IPS DF 6.9 (cell line): Measurements from ENCODE around the gene SOWAHC.
"Not testable (repeated sequence)": the region's sequence is repeated elsewhere in the genome, so short reads cannot be mapped to it uniquely, and the experiment has no call there.

Experiments
- DNase-seq: peaks from one replicate; pipeline ENCODE4 v3.0.0-alpha.2; 2013; ENCODE audit warnings: low read depth, low spot score
- H3K27ac ChIP-seq: one replicate; pipeline ENCODE4 v1.5.1; 2013; ENCODE audit warnings: low read length, control low read depth
- H3K27me3 ChIP-seq: 2 replicates; pipeline ENCODE4 v1.6.1; 2013; ENCODE audit warnings: mild to moderate bottlenecking, low read length; ENCODE audit not compliant: control insufficient read depth, insufficient read depth
- H3K36me3 ChIP-seq: 2 replicates; pipeline ENCODE4 v1.6.1; 2013; ENCODE audit warnings: low read length; ENCODE audit not compliant: control insufficient read depth, insufficient read depth
- H3K4me1 ChIP-seq: 2 replicates; pipeline ENCODE4 v1.6.1; 2013; ENCODE audit warnings: low read length; ENCODE audit not compliant: control insufficient read depth, insufficient read depth
- H3K4me3 ChIP-seq: 2 replicates; pipeline ENCODE4 v1.5.1; 2013; ENCODE audit warnings: mild to moderate bottlenecking, low read length
- H3K9me3 ChIP-seq: 2 replicates; pipeline ENCODE4 v1.6.1; 2013; ENCODE audit warnings: low read length, inconsistent platforms; ENCODE audit not compliant: control insufficient read depth, insufficient read depth
- WGBS: extraction: QIAGEN DNeasy Blood & Tissue Kit; methylation state at CpG from one replicate; pipeline ENCODE4 v1.1.7; 2013; ENCODE audit warnings: mixed read lengths, missing lambda C conversion rate; ENCODE audit not compliant: insufficient read length, insufficient coverage; 5-methylcytosine and 5-hydroxymethylcytosine counted together

Gene SOWAHC, protein sequence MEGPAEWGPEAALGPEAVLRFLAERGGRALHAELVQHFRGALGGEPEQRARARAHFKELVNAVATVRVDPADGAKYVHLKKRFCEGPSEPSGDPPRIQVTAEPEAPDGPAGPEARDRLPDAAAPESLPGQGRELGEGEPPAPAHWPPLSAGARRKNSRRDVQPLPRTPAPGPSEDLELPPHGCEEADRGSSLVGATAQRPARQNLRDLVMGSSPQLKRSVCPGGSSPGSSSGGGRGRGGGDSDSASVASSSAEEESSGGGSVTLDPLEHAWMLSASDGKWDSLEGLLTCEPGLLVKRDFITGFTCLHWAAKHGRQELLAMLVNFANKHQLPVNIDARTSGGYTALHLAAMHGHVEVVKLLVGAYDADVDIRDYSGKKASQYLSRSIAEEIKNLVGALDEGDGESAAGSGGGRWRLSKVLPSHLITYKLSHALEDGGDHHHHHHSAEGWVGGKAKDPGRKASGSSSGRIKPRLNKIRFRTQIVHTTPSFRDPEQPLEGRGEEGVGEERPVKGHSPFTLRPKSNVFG

DNA sequence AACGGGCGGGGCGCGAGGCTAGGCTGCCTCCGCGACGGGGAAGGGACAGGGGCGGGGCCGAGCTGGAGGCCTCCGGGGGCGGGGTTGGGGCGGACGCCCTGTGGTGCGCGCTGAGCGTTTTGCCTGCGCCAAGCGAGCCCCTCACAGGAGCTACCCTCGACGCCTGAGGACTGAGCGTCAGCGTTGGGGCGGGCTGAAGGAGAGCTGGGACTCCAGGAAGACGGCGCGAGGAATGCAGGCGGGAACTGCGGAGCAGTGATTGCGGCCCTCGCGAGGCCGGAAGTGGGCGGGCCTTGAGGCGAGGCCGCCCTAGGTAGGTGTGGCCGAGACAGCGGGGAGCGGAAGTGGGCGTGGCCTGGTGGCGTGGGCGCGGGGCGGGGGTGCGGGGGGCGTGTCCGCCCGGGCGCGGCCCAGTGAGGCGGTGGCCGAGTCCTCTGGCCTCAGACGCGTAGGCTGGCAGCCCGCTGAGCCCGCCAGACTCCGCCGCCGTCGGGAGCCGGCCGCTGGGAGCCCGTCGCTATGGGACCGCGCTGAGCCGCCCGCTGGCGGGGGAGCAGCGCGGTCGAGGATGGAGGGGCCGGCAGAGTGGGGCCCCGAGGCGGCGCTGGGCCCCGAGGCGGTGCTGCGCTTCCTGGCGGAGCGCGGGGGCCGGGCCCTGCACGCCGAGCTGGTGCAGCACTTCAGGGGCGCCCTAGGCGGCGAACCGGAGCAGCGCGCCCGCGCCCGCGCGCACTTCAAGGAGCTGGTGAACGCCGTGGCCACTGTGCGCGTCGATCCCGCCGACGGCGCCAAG lies at the start of gene SOWAHC, which contains the start of gene SEPTIN10:
Gene SOWAHC, plus strand, starts transcription at position 443 of the 793 bp plus-strand sequence. Its CDS starts 126 bp downstream, at position 569.
Gene SEPTIN10, minus strand, starts transcription at position 45 of the 793 bp plus-strand sequence. CDS start 139 bp downstream, outside the sequence.
- peak; percentile 87 for DNase-seq
- Histone ChIP-seq H3K4me1 (0 out of 2 replicates have a peak, but pooled peaks cover 1% of the 10 kb centered on the region), H3K27ac (no peak within 1 kb of the TSS), H3K9me3 (no peaks in the 10 kb centered on the region), H3K36me3 (no peaks in the 10 kb centered on the region; the same call in 1 of the 2 replicates), H3K27me3 (no peaks in the 10 kb centered on the region), H3K4me3 (peak within 1 kb of the TSS; percentile 78)
- WGBS: no CpG with 5 or more reads among the region's 104 CpGs

DNA sequence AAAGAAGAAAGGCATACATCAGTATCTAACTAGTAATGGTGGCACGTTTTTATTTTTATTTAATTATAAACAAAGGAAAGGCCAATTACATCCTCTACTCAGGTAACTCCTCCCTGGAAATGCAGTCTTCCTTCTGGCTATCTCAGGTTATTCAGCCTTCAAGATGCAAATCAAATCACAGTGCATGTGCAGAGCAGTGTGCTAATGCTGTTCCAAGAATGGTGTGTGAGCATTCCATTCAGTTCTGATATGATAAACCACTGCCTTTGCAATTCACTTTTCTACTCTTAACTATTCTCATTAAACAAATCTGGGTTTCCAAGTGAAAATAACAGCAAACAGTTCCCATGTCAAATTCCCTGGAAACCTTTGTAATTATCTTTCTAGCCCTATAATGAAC lies 38.8 kb upstream of the SOWAHC start:
- Histone ChIP-seq H3K4me3 (no peak overlapping the region), H3K9me3 (no peaks in the 10 kb centered on the region), H3K27ac (no peak overlapping the region), H3K36me3 (no peaks in the 10 kb centered on the region), H3K27me3 (no peaks in the 10 kb centered on the region), H3K4me1 (no peaks in the 10 kb centered on the region)
- no peak for DNase-seq
- no CpG with 5 or more reads among the region's 1 CpG for WGBS

DNA sequence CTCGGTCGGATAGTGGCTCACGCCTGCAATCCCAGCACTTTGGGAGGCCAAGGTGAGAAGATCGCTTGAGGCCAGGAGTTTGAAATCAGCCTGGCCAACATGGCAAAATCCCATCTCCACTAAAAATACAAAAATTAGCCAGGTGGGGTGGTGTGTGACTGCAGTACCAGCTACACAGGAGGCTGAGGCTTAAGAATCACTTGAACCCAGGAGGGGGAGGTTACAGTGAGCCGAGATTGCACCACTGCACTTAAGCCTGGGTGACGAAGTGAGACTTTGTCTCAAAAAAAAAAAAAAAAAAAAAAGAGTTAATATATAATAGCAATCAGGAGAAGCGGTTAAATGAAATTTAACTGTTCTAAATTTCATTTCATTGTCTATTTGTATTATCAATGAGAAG lies 36.5 kb upstream of the SOWAHC start:
- DNase-seq, H3K36me3 ChIP-seq, H3K27ac ChIP-seq, H3K27me3 ChIP-seq, H3K4me1 ChIP-seq, H3K9me3 ChIP-seq, H3K4me3 ChIP-seq: not testable (repeated sequence)
- no CpG with 5 or more reads among the region's 7 CpGs for WGBS

DNA sequence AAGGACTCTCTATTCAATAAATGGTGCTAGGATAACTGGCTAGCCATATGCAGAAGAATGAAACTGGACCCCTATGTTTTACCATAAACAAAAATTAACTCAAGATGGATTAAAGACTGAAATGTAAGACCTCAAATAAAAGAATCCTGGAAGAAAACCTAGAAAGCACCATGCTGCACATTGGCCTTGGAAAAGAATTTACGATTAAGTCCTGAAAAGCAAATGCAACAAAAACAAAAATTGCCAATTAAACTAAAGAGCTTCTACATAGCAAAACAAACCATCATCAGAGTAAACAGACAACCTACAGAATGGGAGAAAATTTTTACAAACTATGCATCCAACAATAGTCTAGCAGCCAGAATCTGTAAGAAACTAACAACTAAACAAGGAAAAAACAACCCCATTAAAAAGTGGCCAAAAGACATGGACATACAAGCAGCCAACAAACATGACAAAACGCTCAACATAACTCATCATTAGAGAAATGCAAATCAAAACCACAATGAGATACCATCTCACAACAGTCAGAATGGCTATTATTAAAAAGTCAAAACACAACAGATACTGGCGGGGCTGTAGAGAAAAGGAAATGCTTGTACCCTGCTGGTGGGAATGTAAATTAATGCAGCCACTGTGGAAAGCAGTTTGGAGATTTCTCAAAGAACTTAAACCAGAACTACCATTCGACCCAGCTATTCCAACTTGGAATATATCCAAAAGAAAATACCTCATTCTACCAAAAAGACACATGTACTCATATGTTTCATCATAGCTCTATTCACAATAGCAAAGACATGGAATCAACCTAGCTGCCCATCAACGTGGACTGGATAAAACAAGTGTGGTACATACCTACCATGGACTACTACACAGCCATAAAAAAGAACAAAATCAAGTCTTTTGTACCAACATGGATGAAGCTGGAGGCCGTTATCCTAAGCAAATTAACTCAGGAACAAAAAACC lies 31.0 kb upstream of the SOWAHC start:
- Histone ChIP-seq H3K9me3 (no peaks in the 10 kb centered on the region), H3K4me3 (no peak overlapping the region), H3K36me3 (no peaks in the 10 kb centered on the region), H3K4me1 (no peaks in the 10 kb centered on the region), H3K27ac (no peak overlapping the region), H3K27me3 (no peaks in the 10 kb centered on the region)
- no peak for DNase-seq
- no CpG with 5 or more reads among the region's 6 CpGs for WGBS

DNA sequence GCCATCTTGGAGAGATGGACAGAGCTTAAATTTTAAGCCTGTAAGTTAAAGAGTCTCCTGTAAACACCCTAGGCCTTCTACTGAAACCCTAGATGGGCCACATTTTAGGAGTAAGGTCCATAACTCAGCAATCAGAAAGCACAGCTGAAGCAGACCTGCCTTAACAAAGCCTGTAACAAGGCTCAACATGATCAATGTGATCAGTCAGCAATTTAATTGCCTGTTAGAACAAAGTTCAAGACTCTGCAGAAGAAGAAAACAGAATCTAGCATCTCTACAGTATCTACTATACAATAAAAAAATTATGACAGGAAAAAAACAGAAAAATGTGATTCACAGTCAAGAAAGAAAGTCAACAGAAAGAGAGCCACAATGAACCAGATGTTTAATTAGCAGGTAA lies 27.5 kb upstream of the SOWAHC start:
- Histone ChIP-seq H3K4me3 (no peak overlapping the region), H3K27me3 (no peaks in the 10 kb centered on the region), H3K36me3 (no peaks in the 10 kb centered on the region), H3K27ac (no peak overlapping the region), H3K9me3 (no peaks in the 10 kb centered on the region), H3K4me1 (no peaks in the 10 kb centered on the region)
- no peak for DNase-seq

DNA sequence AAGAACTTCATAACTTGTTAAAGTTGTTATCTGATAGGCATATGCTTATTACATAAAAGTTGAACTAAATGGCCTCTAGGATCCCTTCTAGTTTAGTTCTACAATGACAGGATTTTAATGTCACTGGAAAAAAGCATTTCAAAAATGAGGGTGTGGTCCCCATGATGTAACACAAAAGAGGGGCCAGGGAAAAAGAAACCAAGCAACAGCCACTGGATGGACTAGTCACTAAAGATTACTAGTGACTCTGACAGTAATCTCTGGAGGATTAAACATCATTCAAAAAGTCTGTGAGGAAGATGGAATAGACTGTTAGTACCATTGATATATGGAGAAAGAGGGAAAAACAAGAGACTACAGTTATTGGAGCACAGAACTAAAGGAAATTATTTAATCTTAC lies 23.0 kb upstream of the SOWAHC start:
- no peak for DNase-seq
- Histone ChIP-seq H3K27ac (no peak overlapping the region), H3K4me3 (no peak overlapping the region), H3K36me3 (no peaks in the 10 kb centered on the region), H3K27me3 (no peaks in the 10 kb centered on the region), H3K4me1 (peaks cover 1% of the 10 kb centered on the region; the same call in 1 of the 2 replicates), H3K9me3 (no peaks in the 10 kb centered on the region)

DNA sequence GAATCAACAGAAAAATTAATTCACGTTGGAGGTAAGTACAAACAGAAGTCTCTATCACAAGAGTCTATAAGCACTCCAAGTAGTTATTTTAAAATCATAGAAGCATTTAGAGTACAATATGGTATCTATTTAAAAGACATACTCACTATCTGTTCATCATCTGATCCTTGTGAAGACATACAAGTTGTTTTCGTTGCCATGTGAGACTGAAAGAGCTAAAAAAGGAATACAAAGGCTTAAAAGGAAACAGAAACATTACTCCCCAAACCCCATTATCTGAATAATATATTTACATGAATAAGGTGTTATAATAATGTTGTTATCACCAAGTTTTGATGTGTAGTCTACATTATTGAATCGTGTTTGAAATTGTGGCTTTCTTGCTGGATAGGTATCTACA lies 21.3 kb upstream of the SOWAHC start:
- no CpG with 5 or more reads among the region's 3 CpGs for WGBS
- DNase-seq: no peak
- H3K9me3 ChIP-seq: no peaks in the 10 kb centered on the region
- peaks cover 1% of the 10 kb centered on the region; the same call in 1 of the 2 replicates for H3K4me1 ChIP-seq
- H3K27ac ChIP-seq: no peak overlapping the region
- H3K36me3 ChIP-seq: no peaks in the 10 kb centered on the region
- H3K27me3 ChIP-seq: no peaks in the 10 kb centered on the region
- H3K4me3 ChIP-seq: no peak overlapping the region

DNA sequence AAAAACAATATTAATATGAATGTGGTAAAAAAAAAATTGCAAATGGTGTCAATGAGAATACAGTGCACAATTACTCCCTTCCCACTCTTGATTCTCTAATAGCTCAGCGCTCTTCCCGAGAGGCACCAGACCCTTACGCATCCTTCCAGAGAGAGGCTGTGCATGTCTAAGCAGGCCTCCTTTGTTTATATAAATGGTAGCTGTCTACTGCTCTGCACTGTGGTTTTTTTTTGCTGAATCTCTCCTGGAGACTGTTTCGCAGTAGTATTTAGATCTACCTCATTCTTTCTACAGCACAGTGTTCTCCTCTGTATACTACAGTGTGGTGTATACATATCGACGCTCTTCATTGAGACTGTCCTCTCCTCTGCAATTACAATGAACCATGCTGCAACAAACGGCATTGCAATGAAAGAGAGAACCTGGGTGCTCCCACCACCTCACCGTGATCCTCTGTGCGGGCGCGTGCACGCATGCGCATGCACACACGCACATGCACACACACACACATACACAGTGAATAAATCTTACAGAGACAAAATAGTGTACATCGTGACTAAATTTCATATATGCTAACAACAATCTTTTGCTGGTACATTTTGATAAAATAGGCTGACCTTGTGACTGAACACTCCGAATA lies 19.8 kb upstream of the SOWAHC start:
- no CpG with 5 or more reads among the region's 16 CpGs for WGBS
- peaks cover 1% of the 10 kb centered on the region; the same call in 1 of the 2 replicates for H3K4me1 ChIP-seq
- H3K36me3 ChIP-seq: no peaks in the 10 kb centered on the region
- no peaks in the 10 kb centered on the region for H3K27me3 ChIP-seq
- H3K4me3 ChIP-seq: no peak overlapping the region
- no peak overlapping the region for H3K27ac ChIP-seq
- no peak for DNase-seq
- no peaks in the 10 kb centered on the region for H3K9me3 ChIP-seq

DNA sequence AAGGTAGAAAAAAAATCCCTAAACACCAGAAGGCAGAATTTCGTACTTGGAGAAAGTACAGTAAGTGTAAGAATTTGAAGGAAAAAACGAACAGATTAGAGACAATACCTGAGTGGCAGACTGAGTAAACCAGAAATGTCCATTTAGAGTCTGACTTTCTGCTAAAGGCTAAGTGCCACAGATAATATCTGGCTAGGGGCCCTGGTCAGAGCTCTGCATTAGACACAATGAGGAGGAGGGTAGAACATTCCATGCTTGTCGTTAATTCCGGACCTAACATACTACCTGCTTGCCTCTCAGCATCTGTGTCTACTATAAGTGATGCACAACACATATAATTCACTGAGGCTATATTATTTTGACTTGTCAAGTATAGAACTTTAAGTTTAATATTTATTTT lies 18.5 kb upstream of the SOWAHC start:
- WGBS: no CpG with 5 or more reads among the region's 4 CpGs
- DNase-seq: no peak
- no peak overlapping the region for H3K27ac ChIP-seq
- H3K27me3 ChIP-seq: no peaks in the 10 kb centered on the region
- H3K4me3 ChIP-seq: no peak overlapping the region
- H3K4me1 ChIP-seq: peaks cover 3% of the 10 kb centered on the region
- no peaks in the 10 kb centered on the region for H3K9me3 ChIP-seq
- no peaks in the 10 kb centered on the region for H3K36me3 ChIP-seq
